Activated CD8-positive, alpha-beta memory T cell treated with anti-CD3 and anti-CD28 coated beads, Interleukin-2, amount 50 U/mL, for 1 hour (primary cell): Measurements from ENCODE around the gene LY6G6D.

Experiments
- DNase-seq: peaks from one replicate; pipeline ENCODE4 v3.0.0-alpha.2; 2020; ENCODE audit errors: extremely low read depth

The LY6G6D gene

DNA sequence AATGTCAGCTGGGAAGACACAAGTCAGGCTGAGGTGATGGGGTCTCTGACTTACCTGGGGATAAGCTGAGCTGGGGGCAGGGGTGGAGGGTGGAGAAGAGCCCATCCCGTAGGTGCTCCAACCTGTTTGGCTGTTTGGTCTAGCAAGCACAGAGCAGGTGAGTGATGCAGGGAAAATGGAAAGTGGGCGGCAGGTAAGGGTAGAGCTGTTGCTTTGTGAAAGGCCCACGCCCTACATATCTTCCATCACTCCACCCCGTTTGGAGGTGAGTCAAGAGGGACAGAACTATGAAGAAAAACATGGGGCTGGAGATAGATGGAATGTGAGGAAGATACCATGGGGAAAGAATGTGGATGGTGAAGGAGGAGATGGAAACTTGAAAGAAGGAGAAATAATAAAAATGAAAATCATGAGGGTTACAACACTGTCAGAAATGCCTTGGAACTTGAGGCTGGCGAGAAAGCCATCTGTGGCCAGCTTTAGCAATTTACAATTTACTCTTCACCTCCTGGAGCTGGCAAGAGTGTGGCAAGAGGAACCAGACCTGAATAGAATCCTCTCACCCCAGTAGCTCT lies 5.1 kb downstream of the LY6G6D start:
- no peak for DNase-seq

DNA sequence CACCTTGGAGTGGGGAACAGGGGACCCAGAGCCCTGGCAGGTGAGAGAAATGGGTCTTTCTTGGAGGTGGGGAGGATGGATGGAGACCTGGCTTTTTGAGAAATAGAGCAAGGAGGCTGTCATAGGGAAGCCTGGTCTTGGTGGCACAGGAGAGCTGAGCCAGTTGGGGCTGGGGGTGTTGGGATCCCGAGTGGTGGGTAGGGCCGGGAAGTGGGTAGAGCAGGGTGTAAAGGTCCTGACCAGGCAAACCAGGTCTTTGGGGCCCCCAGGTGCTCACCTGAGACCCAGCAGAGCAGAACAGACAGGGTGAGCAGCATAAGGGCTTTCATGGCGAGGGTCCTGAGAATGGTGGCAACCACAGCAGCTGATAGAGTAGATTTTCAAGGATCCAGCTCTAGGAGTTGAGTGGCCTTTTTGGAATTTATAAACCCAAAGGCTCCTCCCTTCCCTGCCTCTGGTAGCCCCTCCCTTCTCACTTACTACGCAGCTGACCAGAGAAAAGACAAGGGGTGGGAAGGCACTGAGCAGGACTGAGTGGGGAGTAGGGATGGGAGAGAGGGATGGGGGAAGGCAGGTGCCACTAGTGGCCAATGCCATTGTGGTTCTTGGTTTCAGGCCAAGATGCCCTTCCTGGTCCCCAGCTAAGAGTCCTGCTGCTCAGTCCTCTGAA lies 6.3 kb downstream of the LY6G6D start, which contains the start of gene LY6G6C:
Gene LY6G6C (minus strand): TSS at position 396 of the 670 bp plus-strand sequence. CDS start 67 bp downstream, at position 329.
- DNase-seq, result no peak

DNA sequence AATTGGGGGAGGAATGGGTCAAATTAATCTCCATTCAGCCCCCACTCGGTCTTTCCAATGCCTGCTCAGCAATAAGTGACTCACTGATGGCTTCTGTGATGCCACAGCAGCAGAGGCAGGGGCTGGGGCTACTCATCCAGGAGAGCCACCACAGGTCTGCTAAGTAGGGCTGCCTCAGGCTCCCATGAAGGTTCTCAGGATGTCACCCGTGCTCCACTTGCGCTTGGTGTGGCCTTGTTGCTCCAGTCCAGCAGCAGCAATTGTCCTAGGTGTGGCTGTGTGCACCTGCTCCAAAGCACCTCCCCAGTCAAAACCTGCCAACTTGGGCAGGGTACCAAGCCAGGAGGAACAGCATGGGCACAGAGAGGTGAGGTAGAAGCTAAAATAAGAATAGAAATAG lies 7.0 kb downstream of the LY6G6D start:
- DNase-seq, result no peak

DNA sequence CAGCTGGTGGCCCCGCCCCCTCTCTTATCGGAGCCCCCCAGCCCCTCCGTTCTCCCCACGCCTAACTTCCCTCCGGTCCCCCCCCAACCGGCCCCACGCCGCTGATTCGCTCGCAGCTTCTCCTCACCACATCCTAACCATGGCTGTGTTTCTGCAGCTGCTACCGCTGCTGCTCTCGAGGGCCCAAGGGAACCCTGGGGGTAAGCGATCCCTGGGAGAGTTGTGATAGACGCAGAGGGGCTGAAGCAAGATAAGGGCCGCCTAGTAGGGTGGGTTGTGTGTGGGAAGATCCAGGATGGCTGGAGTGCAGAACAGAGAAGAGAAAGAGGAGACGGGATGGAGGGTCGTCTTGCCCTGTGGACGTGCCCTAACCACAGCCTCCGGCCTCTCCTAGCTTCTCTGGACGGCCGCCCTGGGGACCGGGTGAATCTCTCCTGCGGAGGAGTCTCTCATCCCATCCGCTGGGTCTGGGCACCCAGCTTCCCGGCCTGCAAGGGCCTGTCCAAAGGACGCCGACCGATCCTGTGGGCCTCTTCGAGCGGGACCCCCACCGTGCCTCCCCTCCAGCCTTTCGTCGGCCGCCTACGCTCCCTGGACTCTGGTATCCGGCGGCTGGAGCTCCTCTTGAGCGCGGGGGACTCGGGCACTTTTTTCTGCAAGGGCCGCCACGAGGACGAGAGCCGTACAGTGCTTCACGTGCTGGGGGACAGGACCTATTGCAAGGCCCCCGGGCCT lies 8.3 kb downstream of the LY6G6D start, which contains the start of gene MPIG6B:
Gene MPIG6B (plus strand): TSS at position 129 of the 735 bp plus-strand sequence. CDS start 11 bp downstream, at position 140.
- no peak for DNase-seq

DNA sequence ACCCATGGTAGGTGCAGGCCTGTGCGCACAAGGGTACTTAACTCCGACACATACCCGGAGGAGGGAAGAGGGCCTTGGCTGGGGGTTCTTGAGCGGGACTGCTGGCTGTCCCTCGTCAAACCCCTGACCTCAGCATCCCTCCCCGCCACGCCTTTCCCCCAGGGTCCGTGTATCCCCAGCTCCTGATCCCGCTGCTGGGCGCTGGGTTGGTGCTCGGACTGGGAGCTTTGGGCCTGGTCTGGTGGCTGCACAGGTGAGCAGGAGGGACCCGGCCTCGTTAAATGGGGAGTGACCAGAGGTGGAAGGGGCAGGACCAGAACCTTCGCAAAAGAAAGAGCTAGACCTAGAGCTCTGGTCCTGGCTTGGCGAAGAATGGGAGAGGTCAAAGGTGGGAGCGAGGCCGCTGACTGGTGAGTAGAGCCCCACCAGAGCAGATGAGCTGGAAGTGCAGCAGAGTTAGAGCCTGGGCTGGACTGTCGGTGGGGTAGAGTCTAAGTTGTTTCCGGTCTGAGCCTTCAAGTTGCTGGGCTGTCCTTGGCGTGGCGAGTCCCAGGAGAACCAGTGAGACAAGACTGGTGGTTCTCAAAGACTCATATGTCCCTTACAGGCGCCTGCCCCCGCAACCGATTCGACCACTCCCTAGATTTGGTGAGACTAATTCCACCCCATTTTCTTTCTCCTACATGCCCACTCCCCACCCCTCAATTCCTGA lies 9.0 kb downstream of the LY6G6D start:
- DNase-seq, result no peak

DNA sequence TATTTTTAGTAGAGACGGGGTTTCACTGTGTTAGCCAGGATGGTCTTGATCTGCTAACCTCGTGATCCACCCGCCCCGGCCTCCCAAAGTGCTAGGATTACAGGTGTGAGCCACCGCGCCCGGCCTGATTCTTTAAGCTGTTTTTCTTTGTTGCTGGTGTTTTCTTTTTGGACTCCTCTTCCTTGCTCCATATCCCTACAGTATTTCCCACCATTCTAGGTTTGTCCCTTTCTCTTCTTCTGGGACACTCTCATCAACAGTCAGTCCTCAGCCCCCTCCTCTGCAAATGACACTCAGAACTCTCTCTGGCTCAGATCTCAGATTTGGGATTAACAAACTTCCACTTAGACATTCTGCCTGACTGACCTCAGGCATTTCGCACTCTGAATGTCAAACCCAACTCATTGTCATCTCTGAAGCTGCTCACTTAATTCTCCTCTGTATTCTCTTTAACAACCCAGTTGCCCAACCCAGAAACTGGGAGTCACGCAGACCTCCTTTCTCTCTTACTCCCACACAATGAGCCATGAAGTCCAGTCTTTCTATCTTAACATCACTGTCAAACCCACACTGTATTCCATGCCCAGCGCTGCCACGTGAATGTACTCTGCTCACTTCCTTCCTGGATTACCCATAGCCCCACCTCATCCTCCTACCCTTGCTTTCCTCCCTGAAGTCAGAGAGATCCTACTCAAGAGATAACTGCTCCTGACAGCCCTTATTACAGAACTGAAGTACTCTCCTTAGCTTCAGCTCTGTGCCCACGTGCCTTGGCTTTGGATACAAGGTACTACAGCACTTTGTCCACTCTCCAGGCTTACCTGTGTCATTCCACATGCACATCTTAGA lies 10.6 kb downstream of the LY6G6D start:
- DNase-seq, result no peak

- no peak for DNase-seq
Observed at GRCh38 chr6:31727034-31727716, 12.0 kb downstream of the LY6G6D start.

GRCh38 chr6:31727717-31728671 lies 12.8 kb downstream of the LY6G6D start:
- no peak for DNase-seq

- no peak for DNase-seq
Observed at GRCh38 chr6:31728767-31729514, 13.8 kb downstream of the LY6G6D start, which contains the start of gene DDAH2. Gene DDAH2, minus strand, starts transcription at chr6:31729299. Its CDS starts 138 bp downstream, at chr6:31729161.

GRCh38 chr6:31729515-31729978 lies 14.4 kb downstream of the LY6G6D start:
- peak; percentile 60 for DNase-seq

- no peak for DNase-seq
Observed at GRCh38 chr6:31729979-31730630, 15.0 kb downstream of the LY6G6D start.

DNA sequence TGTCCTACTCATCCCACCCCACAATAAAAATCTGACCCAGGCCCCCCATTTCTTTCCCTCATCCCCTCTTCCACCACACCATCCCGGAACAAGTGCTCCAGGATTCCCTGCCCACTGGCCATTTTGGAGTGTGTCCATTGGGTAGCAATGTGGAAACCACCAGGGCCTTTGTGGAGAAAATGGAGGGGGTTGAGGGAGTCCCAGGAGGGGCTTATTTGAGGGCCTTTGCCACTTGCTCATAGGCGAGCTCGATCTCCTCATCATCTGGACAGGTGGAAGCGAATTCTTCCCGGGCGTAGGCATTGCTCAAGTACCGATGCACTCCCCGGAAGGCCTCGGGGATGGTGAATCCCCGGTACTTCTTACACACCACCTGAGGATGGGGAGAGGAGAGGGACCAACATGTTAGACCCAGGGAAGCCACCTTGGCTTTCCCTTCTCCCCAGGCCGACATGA lies 15.5 kb downstream of the LY6G6D start:
- no peak for DNase-seq

GRCh38 chr6:31732029-31732428 lies 16.9 kb downstream of the LY6G6D start:
- no peak for DNase-seq

DNA sequence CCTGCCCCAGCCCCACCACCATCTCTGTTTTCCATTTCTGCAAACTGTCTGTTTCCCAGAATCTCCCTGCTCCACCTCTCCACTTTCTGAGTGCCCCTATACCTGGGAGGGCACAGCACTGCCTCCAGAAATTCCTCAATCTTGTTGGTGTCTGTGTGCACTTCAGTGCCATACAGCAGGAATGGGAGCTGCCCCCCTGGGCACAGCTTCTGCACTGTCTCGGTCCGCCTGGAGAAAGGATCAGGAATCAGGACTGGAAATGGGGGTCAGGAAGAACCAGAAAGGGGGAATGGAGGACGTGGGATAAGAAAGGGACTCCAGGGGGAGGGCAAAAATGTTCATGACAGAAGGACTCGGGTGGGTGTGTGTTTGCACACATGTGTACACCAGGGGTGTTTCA lies 18.6 kb downstream of the LY6G6D start:
- no peak for DNase-seq

GRCh38 chr6:31734247-31734820 lies 19.2 kb downstream of the LY6G6D start:
- no peak for DNase-seq

- no peak for DNase-seq
Observed at GRCh38 chr6:31734821-31735406, 19.8 kb downstream of the LY6G6D start.
